Measurements from ENCODE around the gene ANKIB1.

DNA sequence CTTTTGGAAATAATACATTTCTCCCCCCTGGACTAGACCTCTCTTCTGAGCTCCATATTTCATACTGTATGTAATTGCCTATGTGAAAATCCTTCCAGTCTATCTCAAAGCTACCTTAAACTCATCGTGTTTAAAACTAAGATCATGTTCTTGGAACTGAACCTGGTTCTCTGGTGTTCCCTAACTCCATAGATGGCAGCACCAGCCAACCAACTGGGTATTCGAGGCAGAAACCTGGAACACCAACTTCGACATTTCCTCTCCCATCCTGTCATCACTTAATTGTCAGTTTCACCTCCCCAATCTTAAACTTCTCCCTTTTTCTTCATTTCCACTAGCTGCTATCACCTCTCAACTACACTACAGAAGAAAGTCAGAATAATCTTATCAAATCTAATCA, 87.0 kb downstream of the ANKIB1 start:
- TF ChIP-seq, protein P1, sequence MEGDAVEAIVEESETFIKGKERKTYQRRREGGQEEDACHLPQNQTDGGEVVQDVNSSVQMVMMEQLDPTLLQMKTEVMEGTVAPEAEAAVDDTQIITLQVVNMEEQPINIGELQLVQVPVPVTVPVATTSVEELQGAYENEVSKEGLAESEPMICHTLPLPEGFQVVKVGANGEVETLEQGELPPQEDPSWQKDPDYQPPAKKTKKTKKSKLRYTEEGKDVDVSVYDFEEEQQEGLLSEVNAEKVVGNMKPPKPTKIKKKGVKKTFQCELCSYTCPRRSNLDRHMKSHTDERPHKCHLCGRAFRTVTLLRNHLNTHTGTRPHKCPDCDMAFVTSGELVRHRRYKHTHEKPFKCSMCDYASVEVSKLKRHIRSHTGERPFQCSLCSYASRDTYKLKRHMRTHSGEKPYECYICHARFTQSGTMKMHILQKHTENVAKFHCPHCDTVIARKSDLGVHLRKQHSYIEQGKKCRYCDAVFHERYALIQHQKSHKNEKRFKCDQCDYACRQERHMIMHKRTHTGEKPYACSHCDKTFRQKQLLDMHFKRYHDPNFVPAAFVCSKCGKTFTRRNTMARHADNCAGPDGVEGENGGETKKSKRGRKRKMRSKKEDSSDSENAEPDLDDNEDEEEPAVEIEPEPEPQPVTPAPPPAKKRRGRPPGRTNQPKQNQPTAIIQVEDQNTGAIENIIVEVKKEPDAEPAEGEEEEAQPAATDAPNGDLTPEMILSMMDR (optimal IDR thresholded peaks at IDR 0.05 in 1 of 3, IDR thresholded peaks at IDR 0.05 in 1 of 3, conservative IDR thresholded peaks at IDR 0.05 in 1 of 3; ENCODE audit: extremely low read depth in 1 of 3, insufficient read depth in 2 of 3, low read length in 3 of 3) = no peak
- TF ChIP-seq EZH2 (IDR thresholded peaks at IDR 0.05; ENCODE audit: low read length) = no peak
